HG02852 (cell line): ENCODE measurements around the gene SAFB.

Experiments
- ATAC-seq: cut with Tn5 transposase; IDR thresholded peaks from one replicate; pipeline ENCODE4 v1.9.1; 2021; ENCODE audit warnings: mild to moderate bottlenecking, moderate library complexity; ENCODE audit not compliant: unreplicated experiment

SAFB gene

GRCh38 chr19:5624741-5625278 lies 1.9 kb downstream of the SAFB start:
- ATAC-seq, result no peak

GRCh38 chr19:5625641-5626040 lies 2.8 kb downstream of the SAFB start:
- ATAC-seq, result no peak

- ATAC-seq, result no peak
Observed at GRCh38 chr19:5627395-5627904, 4.6 kb downstream of the SAFB start.

GRCh38 chr19:5628461-5628860 lies 5.6 kb downstream of the SAFB start:
- ATAC-seq, result no peak

- no peak for ATAC-seq
Observed at GRCh38 chr19:5628919-5629481, 6.1 kb downstream of the SAFB start.

GRCh38 chr19:5631567-5632240 lies 8.8 kb downstream of the SAFB start:
- no peak for ATAC-seq

GRCh38 chr19:5632241-5632612 lies 9.3 kb downstream of the SAFB start:
- ATAC-seq, result no peak

GRCh38 chr19:5632657-5633056 lies 9.8 kb downstream of the SAFB start:
- no peak for ATAC-seq

GRCh38 chr19:5635427-5635826 lies 12.5 kb downstream of the SAFB start:
- ATAC-seq, result no peak

GRCh38 chr19:5637971-5638370 lies 15.1 kb downstream of the SAFB start:
- no peak for ATAC-seq

- no peak for ATAC-seq
Observed at GRCh38 chr19:5641171-5641570, 18.3 kb downstream of the SAFB start.

GRCh38 chr19:5642204-5642603 lies 19.3 kb downstream of the SAFB start:
- no peak for ATAC-seq

- no peak for ATAC-seq
Observed at GRCh38 chr19:5643060-5643459, 20.2 kb downstream of the SAFB start.

- no peak for ATAC-seq
Observed at GRCh38 chr19:5644037-5644436, 21.2 kb downstream of the SAFB start.

- no peak for ATAC-seq
Observed at GRCh38 chr19:5645409-5645808, 22.5 kb downstream of the SAFB start.

GRCh38 chr19:5646703-5647102 lies 23.8 kb downstream of the SAFB start:
- ATAC-seq, result no peak

GRCh38 chr19:5648464-5648863 lies 25.6 kb downstream of the SAFB start:
- no peak for ATAC-seq

GRCh38 chr19:5651361-5651760 lies 28.5 kb downstream of the SAFB start:
- no peak for ATAC-seq

GRCh38 chr19:5652261-5652660 lies 29.4 kb downstream of the SAFB start:
- ATAC-seq, result no peak

GRCh38 chr19:5654931-5655330 lies 32.0 kb downstream of the SAFB start:
- no peak for ATAC-seq

GRCh38 chr19:5655412-5655811 lies 32.5 kb downstream of the SAFB start:
- no peak for ATAC-seq

GRCh38 chr19:5661483-5661882 lies 38.6 kb downstream of the SAFB start:
- ATAC-seq, result no peak

GRCh38 chr19:5663904-5664303 lies 41.0 kb downstream of the SAFB start:
- no peak for ATAC-seq
